ENCODE measurements around the gene SPRR5. TPM values are rescaled to one million over a fixed set of nuclear protein-coding genes. Genes with fewer than 3 reads are reported as not detected.

Gene SPRR5, protein sequence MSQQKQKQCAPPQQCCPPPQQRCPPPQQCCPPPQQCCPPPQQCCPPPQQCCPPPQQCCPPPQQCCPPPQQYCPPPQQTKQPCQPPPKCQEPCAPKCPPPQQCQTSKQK
- polyA plus RNA-seq, result not detected
- long read RNA-seq, donor 1, result 0 reads
- long read RNA-seq, donor 2, result 0 reads
- long read RNA-seq, donor 3, result 0 reads
- long read RNA-seq, donor 4, result 0 reads
- long read RNA-seq, donor 5, result 0 reads
- long read RNA-seq, donor 6, result 0 reads
- long read RNA-seq, donor 7, result 0 reads
- long read RNA-seq, donor 8, result 0 reads
- long read RNA-seq, donor 9, result 0 reads
- long read RNA-seq, donor 10, result 0 reads

DNA sequence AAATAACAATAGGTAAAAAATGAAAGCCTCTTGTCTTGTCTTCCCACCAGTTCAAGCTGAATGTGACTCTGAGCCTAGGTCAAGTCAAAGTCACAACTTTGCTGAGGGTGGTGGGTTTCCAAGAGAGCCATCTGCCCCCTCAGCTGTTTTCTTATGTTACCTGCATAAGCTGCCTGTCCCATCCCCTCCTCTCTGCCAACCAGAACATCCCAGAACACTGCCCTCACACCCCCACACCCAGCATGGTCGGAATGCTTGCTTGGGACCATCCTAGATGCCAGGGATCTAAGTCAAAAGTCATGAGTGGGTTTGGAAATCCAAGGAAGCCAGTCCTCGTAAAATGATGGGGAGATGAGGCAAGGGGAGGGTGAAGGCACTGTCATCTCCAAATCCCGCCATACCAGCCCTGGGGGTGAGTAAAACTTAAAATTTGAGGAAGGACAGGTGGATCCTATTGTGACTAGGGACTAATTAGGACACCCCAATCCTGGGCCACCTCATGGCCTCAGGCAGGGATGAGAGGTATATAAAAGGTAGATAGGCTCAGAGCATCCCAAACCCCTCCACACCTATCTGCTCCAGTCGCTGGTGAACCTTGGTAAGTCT is at the start of gene SPRR5:
Gene SPRR5, plus strand, starts transcription at position 556 of the 606 bp plus-strand sequence. CDS start 1,349 bp downstream, outside the sequence.
- Histone ChIP-seq H3K27ac (ENCODE audit: low read depth in 1 of 3, low read length in 2 of 3) (no peak within 1 kb of the TSS), H3K9me3 (ENCODE audit: control insufficient read depth in 2 of 2, insufficient read depth in 1 of 2, low read depth in 1 of 2, low read length in 1 of 2) (no peaks in the 10 kb centered on the region), H3K4me3 (ENCODE audit: low read depth in 1 of 3, low read length in 3 of 3) (no peak within 1 kb of the TSS), H3K36me3 (ENCODE audit: control insufficient read depth in 3 of 3, insufficient read depth in 2 of 3, low read depth in 1 of 3, low read length in 3 of 3) (no peaks in the 10 kb centered on the region), H3K4me1 (ENCODE audit: control insufficient read depth in 3 of 3, insufficient read depth in 2 of 3, low read depth in 1 of 3, low read length in 2 of 3) (no peaks in the 10 kb centered on the region), H3K27me3 (ENCODE audit: control insufficient read depth in 3 of 3, insufficient read depth in 3 of 3, low read length in 3 of 3) (peaks cover 0 to 3% (median 2%) of the 10 kb centered on the region in 3 donors)
- FAIRE-seq (no peak), DNase-seq (no peak)
- 59 to 78% (median 64%) methylated on average over 4 of the region's 4 CpGs for WGBS, 3 donors

- Histone ChIP-seq H3K36me3 (ENCODE audit: control insufficient read depth in 3 of 3, insufficient read depth in 2 of 3, low read depth in 1 of 3, low read length in 3 of 3) (no peaks in the 10 kb centered on the region), H3K4me3 (ENCODE audit: low read depth in 1 of 3, low read length in 3 of 3) (no peak overlapping the region), H3K27ac (ENCODE audit: low read depth in 1 of 3, low read length in 2 of 3) (no peak overlapping the region), H3K4me1 (ENCODE audit: control insufficient read depth in 3 of 3, insufficient read depth in 2 of 3, low read depth in 1 of 3, low read length in 2 of 3) (no peaks in the 10 kb centered on the region), H3K9me3 (ENCODE audit: control insufficient read depth in 2 of 2, insufficient read depth in 1 of 2, low read depth in 1 of 2, low read length in 1 of 2) (no peaks in the 10 kb centered on the region), H3K27me3 (ENCODE audit: control insufficient read depth in 3 of 3, insufficient read depth in 3 of 3, low read length in 3 of 3) (peaks cover 0 to 9% (median 0%) of the 10 kb centered on the region in 3 donors)
- FAIRE-seq (no peak), DNase-seq (no peak)
- 77 to 82% (median 82%) methylated on average over 4 of the region's 4 CpGs for WGBS, 3 donors
Observed at GRCh38 chr1:152899027-152899426, 48.0 kb upstream of the SPRR5 start.

- Histone ChIP-seq H3K36me3 (ENCODE audit: control insufficient read depth in 3 of 3, insufficient read depth in 2 of 3, low read depth in 1 of 3, low read length in 3 of 3) (no peaks in the 10 kb centered on the region), H3K27me3 (ENCODE audit: control insufficient read depth in 3 of 3, insufficient read depth in 3 of 3, low read length in 3 of 3) (peaks cover 0 to 11% (median 0%) of the 10 kb centered on the region in 3 donors), H3K27ac (ENCODE audit: low read depth in 1 of 3, low read length in 2 of 3) (no peak overlapping the region), H3K9me3 (ENCODE audit: control insufficient read depth in 2 of 2, insufficient read depth in 1 of 2, low read depth in 1 of 2, low read length in 1 of 2) (no peaks in the 10 kb centered on the region), H3K4me3 (ENCODE audit: low read depth in 1 of 3, low read length in 3 of 3) (no peak overlapping the region), H3K4me1 (ENCODE audit: control insufficient read depth in 3 of 3, insufficient read depth in 2 of 3, low read depth in 1 of 3, low read length in 2 of 3) (no peaks in the 10 kb centered on the region)
- FAIRE-seq, result no peak
- no peak for DNase-seq
- 68 to 76% (median 74%) methylated on average over 2 of the region's 2 CpGs for WGBS, 3 donors
Observed at GRCh38 chr1:152899883-152900282, 47.1 kb upstream of the SPRR5 start.

GRCh38 chr1:152901631-152902030 is 45.4 kb upstream of the SPRR5 start:
- H3K4me1 ChIP-seq (ENCODE audit: control insufficient read depth in 3 of 3, insufficient read depth in 2 of 3, low read depth in 1 of 3, low read length in 2 of 3), result no peaks in the 10 kb centered on the region
- H3K9me3 ChIP-seq (ENCODE audit: control insufficient read depth in 2 of 2, insufficient read depth in 1 of 2, low read depth in 1 of 2, low read length in 1 of 2), result no peaks in the 10 kb centered on the region
- no peak overlapping the region for H3K4me3 ChIP-seq (ENCODE audit: low read depth in 1 of 3, low read length in 3 of 3)
- H3K27me3 ChIP-seq (ENCODE audit: control insufficient read depth in 3 of 3, insufficient read depth in 3 of 3, low read length in 3 of 3), result peaks cover 0 to 13% (median 0%) of the 10 kb centered on the region in 3 donors
- no peak for DNase-seq
- no peaks in the 10 kb centered on the region for H3K36me3 ChIP-seq (ENCODE audit: control insufficient read depth in 3 of 3, insufficient read depth in 2 of 3, low read depth in 1 of 3, low read length in 3 of 3)
- no peak overlapping the region for H3K27ac ChIP-seq (ENCODE audit: low read depth in 1 of 3, low read length in 2 of 3)
- WGBS, 3 donors, result 75 to 76% (median 76%) methylated on average over 5 of the region's 5 CpGs
- no peak for FAIRE-seq

- Histone ChIP-seq H3K36me3 (ENCODE audit: control insufficient read depth in 3 of 3, insufficient read depth in 2 of 3, low read depth in 1 of 3, low read length in 3 of 3) (no peaks in the 10 kb centered on the region), H3K4me1 (ENCODE audit: control insufficient read depth in 3 of 3, insufficient read depth in 2 of 3, low read depth in 1 of 3, low read length in 2 of 3) (no peaks in the 10 kb centered on the region), H3K9me3 (ENCODE audit: control insufficient read depth in 2 of 2, insufficient read depth in 1 of 2, low read depth in 1 of 2, low read length in 1 of 2) (no peaks in the 10 kb centered on the region), H3K27me3 (ENCODE audit: control insufficient read depth in 3 of 3, insufficient read depth in 3 of 3, low read length in 3 of 3) (peaks cover 0 to 9% (median 0%) of the 10 kb centered on the region in 3 donors), H3K27ac (ENCODE audit: low read depth in 1 of 3, low read length in 2 of 3) (no peak overlapping the region), H3K4me3 (ENCODE audit: low read depth in 1 of 3, low read length in 3 of 3) (no peak overlapping the region)
- 28 to 49% (median 43%) methylated on average over 4 of the region's 4 CpGs for WGBS, 3 donors
- no peak for FAIRE-seq
- DNase-seq, result peak in 1 of 2 donors; percentile 53
Observed at GRCh38 chr1:152902636-152903035, 44.4 kb upstream of the SPRR5 start.

DNA sequence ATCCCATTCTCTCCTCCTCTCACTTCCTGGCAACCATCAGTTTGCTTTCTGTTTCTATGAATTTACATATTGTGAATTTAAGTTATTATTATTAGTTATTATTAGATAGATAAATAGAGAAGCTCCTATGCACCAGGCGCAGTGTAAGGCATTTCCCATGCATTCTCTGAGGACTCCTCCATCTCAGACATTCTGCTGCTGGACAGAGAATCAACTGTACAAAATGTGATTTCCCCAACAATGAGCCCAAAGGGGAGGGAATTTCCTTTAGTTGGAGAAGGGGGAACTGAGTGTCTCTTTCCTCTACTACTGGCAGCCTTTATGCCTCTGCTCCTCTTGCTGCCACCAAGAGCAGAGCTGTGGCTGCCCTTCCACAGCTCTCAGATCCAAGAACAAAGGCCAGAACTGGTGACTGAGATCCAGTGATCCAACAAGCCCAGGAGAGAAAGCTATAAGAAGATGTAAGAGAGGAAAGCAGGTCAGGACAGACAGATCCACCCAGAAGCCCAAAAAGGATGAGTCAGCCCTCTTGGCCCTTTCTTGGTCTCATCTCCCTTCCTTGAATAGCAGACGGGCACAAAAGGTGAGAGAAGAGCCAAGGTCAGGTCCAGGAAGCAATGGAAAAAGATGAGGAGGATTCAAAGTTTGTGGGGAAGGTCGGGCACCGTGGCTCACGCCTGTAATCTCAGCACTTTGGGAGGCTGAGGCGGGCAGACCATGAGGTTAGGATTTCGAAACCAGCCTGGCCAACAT is 42.1 kb upstream of the SPRR5 start:
- H3K4me3 ChIP-seq (ENCODE audit: low read depth in 1 of 3, low read length in 3 of 3), result no peak overlapping the region
- H3K27ac ChIP-seq (ENCODE audit: low read depth in 1 of 3, low read length in 2 of 3), result no peak overlapping the region
- no peaks in the 10 kb centered on the region for H3K9me3 ChIP-seq (ENCODE audit: control insufficient read depth in 2 of 2, insufficient read depth in 1 of 2, low read depth in 1 of 2, low read length in 1 of 2)
- DNase-seq, result no peak
- no peaks in the 10 kb centered on the region for H3K36me3 ChIP-seq (ENCODE audit: control insufficient read depth in 3 of 3, insufficient read depth in 2 of 3, low read depth in 1 of 3, low read length in 3 of 3)
- no peaks in the 10 kb centered on the region for H3K4me1 ChIP-seq (ENCODE audit: control insufficient read depth in 3 of 3, insufficient read depth in 2 of 3, low read depth in 1 of 3, low read length in 2 of 3)
- peaks cover 0 to 9% (median 0%) of the 10 kb centered on the region in 3 donors for H3K27me3 ChIP-seq (ENCODE audit: control insufficient read depth in 3 of 3, insufficient read depth in 3 of 3, low read length in 3 of 3)
- no peak for FAIRE-seq
- 66 to 82% (median 76%) methylated on average over 7 of the region's 7 CpGs for WGBS, 3 donors

DNA sequence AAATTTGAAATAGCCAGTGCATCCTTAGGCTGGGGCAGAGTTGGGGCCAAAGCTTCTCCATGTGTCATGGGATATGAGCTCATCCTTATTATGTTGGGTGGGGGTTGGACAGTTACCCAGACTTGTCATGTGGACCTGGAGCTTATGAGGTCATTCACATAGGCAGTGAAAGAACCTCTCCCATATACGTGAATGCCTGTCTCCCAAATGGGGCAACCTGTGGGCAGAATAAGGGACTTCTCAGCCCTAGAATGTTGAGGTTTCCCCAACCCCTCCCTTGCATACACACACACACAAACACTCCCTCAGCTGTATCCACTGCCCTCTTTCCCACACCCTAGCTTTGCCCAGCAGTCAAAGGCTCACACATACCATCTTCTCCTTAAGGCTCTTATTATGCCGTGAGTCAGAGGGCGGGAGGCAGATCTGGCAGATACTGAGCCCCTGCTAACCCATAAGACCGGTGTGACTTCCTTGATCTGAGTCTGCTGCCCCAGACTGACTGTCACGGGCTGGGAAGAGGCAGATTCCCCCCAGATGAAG is 40.9 kb upstream of the SPRR5 start:
- peaks cover 0 to 9% (median 0%) of the 10 kb centered on the region in 3 donors for H3K27me3 ChIP-seq (ENCODE audit: control insufficient read depth in 3 of 3, insufficient read depth in 3 of 3, low read length in 3 of 3)
- peak in 1 of 2 donors; percentile 11 for DNase-seq
- H3K36me3 ChIP-seq (ENCODE audit: control insufficient read depth in 3 of 3, insufficient read depth in 2 of 3, low read depth in 1 of 3, low read length in 3 of 3), result no peaks in the 10 kb centered on the region
- 20 to 43% (median 26%) methylated on average over 5 of the region's 5 CpGs for WGBS, 3 donors
- no peak for FAIRE-seq
- H3K4me3 ChIP-seq (ENCODE audit: low read depth in 1 of 3, low read length in 3 of 3), result no peak overlapping the region
- no peak overlapping the region for H3K27ac ChIP-seq (ENCODE audit: low read depth in 1 of 3, low read length in 2 of 3)
- H3K4me1 ChIP-seq (ENCODE audit: control insufficient read depth in 3 of 3, insufficient read depth in 2 of 3, low read depth in 1 of 3, low read length in 2 of 3), result no peaks in the 10 kb centered on the region
- H3K9me3 ChIP-seq (ENCODE audit: control insufficient read depth in 2 of 2, insufficient read depth in 1 of 2, low read depth in 1 of 2, low read length in 1 of 2), result no peaks in the 10 kb centered on the region

All from small intestine (tissue), 16 donors.